Neural cell (in vitro differentiated cells): Measurements from ENCODE around the gene RELCH.

ENCODE experiments used
- EP300 ChIP-seq: fragments of 450-650 bp; conservative IDR thresholded peaks from 2 replicates; pipeline ENCODE4 v1.6.1; 2014; ENCODE audit warnings: antibody characterized with exemption, mild to moderate bottlenecking, moderate library complexity; ENCODE audit not compliant: poor library complexity, severe bottlenecking
- EZH2 ChIP-seq: fragments of 200-600, 300-800 bp; shearing (Covaris generic), sonication (generic); IDR thresholded peaks from 2 replicates; pipeline ENCODE4 v1.6.1; 2014; ENCODE audit warnings: antibody characterized with exemption, low read length, borderline replicate concordance, mild to moderate bottlenecking; ENCODE audit not compliant: insufficient read depth, poor library complexity, severe bottlenecking
- MXI1 ChIP-seq: fragments of 450-650 bp; conservative IDR thresholded peaks from 2 replicates; pipeline ENCODE4 v1.6.1; 2014; ENCODE audit warnings: antibody characterized with exemption, mild to moderate bottlenecking; ENCODE audit not compliant: poor library complexity, severe bottlenecking
- POLR2AphosphoS5 ChIP-seq: IDR thresholded peaks from 2 replicates; pipeline ENCODE4 v1.6.1; 2012
- RAD21 ChIP-seq: fragments of 450-650 bp; conservative IDR thresholded peaks from 2 replicates; pipeline ENCODE4 v1.6.1; 2014; ENCODE audit warnings: antibody characterized with exemption, mild to moderate bottlenecking, moderate library complexity
- TAF1 ChIP-seq: IDR thresholded peaks from 2 replicates; pipeline ENCODE4 v1.6.1; 2012; ENCODE audit warnings: low read depth
- TF ChIP-seq, protein P1 (sequence below): fragments of 450-650 bp; IDR thresholded peaks from 2 replicates; pipeline ENCODE4 v1.5.1; 2014; ENCODE audit warnings: antibody characterized with exemption, mild to moderate bottlenecking, moderate library complexity; ENCODE audit not compliant: poor library complexity, severe bottlenecking
- TF ChIP-seq, protein P2 (sequence below): IDR thresholded peaks from 2 replicates; pipeline ENCODE4 v1.6.1; 2012; ENCODE audit warnings: borderline replicate concordance

DNA sequence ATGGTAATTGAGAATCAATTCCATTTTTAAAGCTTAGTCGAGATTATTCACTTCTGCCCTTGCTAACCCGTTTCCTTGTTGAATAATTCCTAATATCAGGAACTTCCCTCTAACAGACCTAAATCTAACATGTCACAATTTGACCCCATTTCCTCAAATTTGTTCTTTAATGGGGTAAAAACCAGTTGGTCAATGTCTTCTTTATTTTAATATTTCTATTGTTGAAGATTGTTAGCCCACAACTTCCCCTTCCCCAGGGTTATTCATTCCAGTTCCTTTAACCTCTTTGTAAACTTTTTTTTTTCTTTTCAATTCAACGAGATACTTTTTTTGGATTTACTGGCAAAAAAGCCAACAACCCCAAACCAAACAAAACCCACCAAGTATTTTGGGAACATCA, 145.4 kb downstream of the RELCH start:
- TF ChIP-seq, protein P1, sequence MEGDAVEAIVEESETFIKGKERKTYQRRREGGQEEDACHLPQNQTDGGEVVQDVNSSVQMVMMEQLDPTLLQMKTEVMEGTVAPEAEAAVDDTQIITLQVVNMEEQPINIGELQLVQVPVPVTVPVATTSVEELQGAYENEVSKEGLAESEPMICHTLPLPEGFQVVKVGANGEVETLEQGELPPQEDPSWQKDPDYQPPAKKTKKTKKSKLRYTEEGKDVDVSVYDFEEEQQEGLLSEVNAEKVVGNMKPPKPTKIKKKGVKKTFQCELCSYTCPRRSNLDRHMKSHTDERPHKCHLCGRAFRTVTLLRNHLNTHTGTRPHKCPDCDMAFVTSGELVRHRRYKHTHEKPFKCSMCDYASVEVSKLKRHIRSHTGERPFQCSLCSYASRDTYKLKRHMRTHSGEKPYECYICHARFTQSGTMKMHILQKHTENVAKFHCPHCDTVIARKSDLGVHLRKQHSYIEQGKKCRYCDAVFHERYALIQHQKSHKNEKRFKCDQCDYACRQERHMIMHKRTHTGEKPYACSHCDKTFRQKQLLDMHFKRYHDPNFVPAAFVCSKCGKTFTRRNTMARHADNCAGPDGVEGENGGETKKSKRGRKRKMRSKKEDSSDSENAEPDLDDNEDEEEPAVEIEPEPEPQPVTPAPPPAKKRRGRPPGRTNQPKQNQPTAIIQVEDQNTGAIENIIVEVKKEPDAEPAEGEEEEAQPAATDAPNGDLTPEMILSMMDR = no peak
- TF ChIP-seq EP300 = no peak
- no peak for TF ChIP-seq EZH2
- TF ChIP-seq TAF1 = no peak
- no peak for TF ChIP-seq POLR2AphosphoS5
- TF ChIP-seq, protein P2, sequence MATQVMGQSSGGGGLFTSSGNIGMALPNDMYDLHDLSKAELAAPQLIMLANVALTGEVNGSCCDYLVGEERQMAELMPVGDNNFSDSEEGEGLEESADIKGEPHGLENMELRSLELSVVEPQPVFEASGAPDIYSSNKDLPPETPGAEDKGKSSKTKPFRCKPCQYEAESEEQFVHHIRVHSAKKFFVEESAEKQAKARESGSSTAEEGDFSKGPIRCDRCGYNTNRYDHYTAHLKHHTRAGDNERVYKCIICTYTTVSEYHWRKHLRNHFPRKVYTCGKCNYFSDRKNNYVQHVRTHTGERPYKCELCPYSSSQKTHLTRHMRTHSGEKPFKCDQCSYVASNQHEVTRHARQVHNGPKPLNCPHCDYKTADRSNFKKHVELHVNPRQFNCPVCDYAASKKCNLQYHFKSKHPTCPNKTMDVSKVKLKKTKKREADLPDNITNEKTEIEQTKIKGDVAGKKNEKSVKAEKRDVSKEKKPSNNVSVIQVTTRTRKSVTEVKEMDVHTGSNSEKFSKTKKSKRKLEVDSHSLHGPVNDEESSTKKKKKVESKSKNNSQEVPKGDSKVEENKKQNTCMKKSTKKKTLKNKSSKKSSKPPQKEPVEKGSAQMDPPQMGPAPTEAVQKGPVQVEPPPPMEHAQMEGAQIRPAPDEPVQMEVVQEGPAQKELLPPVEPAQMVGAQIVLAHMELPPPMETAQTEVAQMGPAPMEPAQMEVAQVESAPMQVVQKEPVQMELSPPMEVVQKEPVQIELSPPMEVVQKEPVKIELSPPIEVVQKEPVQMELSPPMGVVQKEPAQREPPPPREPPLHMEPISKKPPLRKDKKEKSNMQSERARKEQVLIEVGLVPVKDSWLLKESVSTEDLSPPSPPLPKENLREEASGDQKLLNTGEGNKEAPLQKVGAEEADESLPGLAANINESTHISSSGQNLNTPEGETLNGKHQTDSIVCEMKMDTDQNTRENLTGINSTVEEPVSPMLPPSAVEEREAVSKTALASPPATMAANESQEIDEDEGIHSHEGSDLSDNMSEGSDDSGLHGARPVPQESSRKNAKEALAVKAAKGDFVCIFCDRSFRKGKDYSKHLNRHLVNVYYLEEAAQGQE = no peak
- TF ChIP-seq RAD21 = no peak
- no peak for TF ChIP-seq MXI1
